Erythroblast (primary cell): ENCODE measurements around the gene ZRANB1.

Experiments used
- GATA1 ChIP-seq: IDR thresholded peaks from 2 replicates; pipeline ENCODE4 v1.6.1; 2011; ENCODE audit warnings: low read depth, mild to moderate bottlenecking, control low read depth, low read length, moderate library complexity
- POLR2A ChIP-seq: IDR thresholded peaks from 2 replicates; pipeline ENCODE4 v1.6.1; 2011; ENCODE audit warnings: mild to moderate bottlenecking, low read length

- TF ChIP-seq POLR2A (no peak), GATA1 (no peak)
Measured at GRCh38 chr10:125037145-125037877, 95.4 kb downstream of the ZRANB1 start.
